ENCODE results near the gene CLDN22.

DNA sequence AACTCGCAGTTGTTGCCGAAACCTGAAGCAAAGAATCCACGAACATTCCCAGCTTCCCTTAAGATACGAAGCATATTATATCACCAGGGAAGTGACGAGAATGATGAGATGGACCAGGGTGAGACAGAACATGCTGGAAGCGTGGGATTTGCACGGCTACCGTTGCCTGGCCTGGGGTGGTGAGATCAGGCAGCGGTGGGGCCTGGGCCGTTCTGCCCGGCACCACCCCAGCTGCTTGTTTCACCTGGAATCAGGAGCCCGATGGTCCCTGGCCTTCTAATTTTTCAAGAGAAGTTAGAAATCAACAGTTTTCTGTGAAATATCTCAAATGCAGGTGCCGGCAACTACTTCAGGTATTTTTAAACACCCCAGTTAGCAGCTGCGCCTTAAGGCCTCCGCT is 5.7 kb downstream of the CLDN22 start:
- TF ChIP-seq, protein P1, sequence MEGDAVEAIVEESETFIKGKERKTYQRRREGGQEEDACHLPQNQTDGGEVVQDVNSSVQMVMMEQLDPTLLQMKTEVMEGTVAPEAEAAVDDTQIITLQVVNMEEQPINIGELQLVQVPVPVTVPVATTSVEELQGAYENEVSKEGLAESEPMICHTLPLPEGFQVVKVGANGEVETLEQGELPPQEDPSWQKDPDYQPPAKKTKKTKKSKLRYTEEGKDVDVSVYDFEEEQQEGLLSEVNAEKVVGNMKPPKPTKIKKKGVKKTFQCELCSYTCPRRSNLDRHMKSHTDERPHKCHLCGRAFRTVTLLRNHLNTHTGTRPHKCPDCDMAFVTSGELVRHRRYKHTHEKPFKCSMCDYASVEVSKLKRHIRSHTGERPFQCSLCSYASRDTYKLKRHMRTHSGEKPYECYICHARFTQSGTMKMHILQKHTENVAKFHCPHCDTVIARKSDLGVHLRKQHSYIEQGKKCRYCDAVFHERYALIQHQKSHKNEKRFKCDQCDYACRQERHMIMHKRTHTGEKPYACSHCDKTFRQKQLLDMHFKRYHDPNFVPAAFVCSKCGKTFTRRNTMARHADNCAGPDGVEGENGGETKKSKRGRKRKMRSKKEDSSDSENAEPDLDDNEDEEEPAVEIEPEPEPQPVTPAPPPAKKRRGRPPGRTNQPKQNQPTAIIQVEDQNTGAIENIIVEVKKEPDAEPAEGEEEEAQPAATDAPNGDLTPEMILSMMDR (IDR thresholded peaks at IDR 0.05; ENCODE audit: borderline replicate concordance, extremely low read depth, low read length, poor library complexity, severe bottlenecking), result no peak
- no peak for TF ChIP-seq EZH2 (IDR thresholded peaks at IDR 0.05; ENCODE audit: borderline replicate concordance, low read depth, low read length, severe bottlenecking)

Measured in DND-41 (cell line).